Measurements from ENCODE around the gene SND1.

The SND1 gene

DNA sequence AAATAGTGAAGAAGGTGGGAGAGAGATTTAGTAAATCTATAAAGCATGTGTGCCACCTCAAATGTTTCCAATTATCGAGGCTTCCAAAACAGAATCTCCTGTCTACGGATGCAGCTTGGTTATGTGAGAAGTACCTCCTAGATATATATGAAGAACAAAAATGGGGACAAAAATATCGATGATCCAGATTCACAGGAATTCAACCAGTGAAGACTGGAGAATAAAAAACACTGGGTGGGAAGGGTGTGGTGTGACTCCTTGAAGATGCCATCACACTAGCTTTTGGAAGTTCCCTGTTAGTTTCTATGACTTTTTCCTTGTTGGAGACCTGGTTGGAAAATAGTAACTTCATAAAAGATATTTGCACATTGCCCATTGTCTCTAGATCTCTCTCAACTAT is 226.8 kb downstream of the SND1 start:
- ATAC-seq: no peak
- TF ChIP-seq OSR1 (CRISPR knock-in tag; IDR thresholded peaks at IDR 0.05): no peak
- no peak for TF ChIP-seq ZFP3 (CRISPR knock-in tag; IDR thresholded peaks at IDR 0.05)
- TF ChIP-seq BACH2 (CRISPR knock-in tag; IDR thresholded peaks at IDR 0.05; ENCODE audit: borderline replicate concordance): no peak
- TF ChIP-seq ZNF70 (CRISPR knock-in tag; IDR thresholded peaks at IDR 0.05): no peak
- no peak for TF ChIP-seq ZNF565 (CRISPR knock-in tag; conservative IDR thresholded peaks at IDR 0.05; ENCODE audit: low read depth)
- no peak for TF ChIP-seq PPARA (CRISPR knock-in tag; IDR thresholded peaks at IDR 0.05; ENCODE audit: borderline replicate concordance)
- TF ChIP-seq TOX (CRISPR knock-in tag; IDR thresholded peaks at IDR 0.05; ENCODE audit: borderline replicate concordance): no peak
- TF ChIP-seq ZNF8 (CRISPR knock-in tag; IDR thresholded peaks at IDR 0.05): no peak
- TF ChIP-seq, protein P1, sequence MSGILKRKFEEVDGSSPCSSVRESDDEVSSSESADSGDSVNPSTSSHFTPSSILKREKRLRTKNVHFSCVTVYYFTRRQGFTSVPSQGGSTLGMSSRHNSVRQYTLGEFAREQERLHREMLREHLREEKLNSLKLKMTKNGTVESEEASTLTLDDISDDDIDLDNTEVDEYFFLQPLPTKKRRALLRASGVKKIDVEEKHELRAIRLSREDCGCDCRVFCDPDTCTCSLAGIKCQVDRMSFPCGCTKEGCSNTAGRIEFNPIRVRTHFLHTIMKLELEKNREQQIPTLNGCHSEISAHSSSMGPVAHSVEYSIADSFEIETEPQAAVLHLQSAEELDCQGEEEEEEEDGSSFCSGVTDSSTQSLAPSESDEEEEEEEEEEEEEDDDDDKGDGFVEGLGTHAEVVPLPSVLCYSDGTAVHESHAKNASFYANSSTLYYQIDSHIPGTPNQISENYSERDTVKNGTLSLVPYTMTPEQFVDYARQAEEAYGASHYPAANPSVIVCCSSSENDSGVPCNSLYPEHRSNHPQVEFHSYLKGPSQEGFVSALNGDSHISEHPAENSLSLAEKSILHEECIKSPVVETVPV (CRISPR knock-in tag; IDR thresholded peaks at IDR 0.05): no peak
- TF ChIP-seq, protein P2, sequence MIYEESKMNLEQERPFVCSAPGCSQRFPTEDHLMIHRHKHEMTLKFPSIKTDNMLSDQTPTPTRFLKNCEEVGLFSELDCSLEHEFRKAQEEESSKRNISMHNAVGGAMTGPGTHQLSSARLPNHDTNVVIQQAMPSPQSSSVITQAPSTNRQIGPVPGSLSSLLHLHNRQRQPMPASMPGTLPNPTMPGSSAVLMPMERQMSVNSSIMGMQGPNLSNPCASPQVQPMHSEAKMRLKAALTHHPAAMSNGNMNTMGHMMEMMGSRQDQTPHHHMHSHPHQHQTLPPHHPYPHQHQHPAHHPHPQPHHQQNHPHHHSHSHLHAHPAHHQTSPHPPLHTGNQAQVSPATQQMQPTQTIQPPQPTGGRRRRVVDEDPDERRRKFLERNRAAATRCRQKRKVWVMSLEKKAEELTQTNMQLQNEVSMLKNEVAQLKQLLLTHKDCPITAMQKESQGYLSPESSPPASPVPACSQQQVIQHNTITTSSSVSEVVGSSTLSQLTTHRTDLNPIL (CRISPR knock-in tag; IDR thresholded peaks at IDR 0.05; ENCODE audit: low read depth): no peak
- TF ChIP-seq GLIS3 (CRISPR knock-in tag; IDR thresholded peaks at IDR 0.05): no peak

DNA sequence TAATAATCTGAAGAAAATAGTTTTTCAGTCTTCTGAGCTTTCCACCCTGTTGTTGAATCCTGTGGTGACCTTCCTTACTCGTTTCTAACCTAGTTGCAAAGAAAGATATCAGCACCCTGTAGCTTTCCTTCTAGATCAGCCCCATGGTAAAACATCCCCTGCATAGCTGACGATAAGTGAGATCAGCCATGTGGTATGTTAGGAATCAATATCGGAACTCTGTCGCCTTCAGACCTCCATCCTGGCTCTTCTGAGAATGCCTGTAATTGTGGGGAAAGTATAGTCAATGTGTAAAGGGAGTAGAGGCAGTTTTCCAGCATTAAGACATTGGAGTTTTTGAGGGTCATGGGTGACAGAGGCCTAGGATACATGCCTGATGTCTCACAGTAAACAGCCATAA is 227.4 kb downstream of the SND1 start:
- TF ChIP-seq, protein P3, sequence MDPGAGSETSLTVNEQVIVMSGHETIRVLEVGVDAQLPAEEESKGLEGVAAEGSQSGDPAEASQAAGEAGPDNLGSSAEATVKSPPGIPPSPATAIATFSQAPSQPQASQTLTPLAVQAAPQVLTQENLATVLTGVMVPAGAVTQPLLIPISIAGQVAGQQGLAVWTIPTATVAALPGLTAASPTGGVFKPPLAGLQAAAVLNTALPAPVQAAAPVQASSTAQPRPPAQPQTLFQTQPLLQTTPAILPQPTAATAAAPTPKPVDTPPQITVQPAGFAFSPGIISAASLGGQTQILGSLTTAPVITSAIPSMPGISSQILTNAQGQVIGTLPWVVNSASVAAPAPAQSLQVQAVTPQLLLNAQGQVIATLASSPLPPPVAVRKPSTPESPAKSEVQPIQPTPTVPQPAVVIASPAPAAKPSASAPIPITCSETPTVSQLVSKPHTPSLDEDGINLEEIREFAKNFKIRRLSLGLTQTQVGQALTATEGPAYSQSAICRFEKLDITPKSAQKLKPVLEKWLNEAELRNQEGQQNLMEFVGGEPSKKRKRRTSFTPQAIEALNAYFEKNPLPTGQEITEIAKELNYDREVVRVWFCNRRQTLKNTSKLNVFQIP (CRISPR knock-in tag; IDR thresholded peaks at IDR 0.05; ENCODE audit: borderline replicate concordance, low read depth): no peak
- TF ChIP-seq OSR1 (CRISPR knock-in tag; IDR thresholded peaks at IDR 0.05) (no peak), CSDC2 (CRISPR knock-in tag; IDR thresholded peaks at IDR 0.05) (no peak), ZNF70 (CRISPR knock-in tag; IDR thresholded peaks at IDR 0.05) (no peak), TOX (CRISPR knock-in tag; IDR thresholded peaks at IDR 0.05; ENCODE audit: borderline replicate concordance) (no peak), BACH2 (CRISPR knock-in tag; IDR thresholded peaks at IDR 0.05; ENCODE audit: borderline replicate concordance) (no peak), ESRRG (CRISPR knock-in tag; IDR thresholded peaks at IDR 0.05) (no peak)
- TF ChIP-seq, protein P4, sequence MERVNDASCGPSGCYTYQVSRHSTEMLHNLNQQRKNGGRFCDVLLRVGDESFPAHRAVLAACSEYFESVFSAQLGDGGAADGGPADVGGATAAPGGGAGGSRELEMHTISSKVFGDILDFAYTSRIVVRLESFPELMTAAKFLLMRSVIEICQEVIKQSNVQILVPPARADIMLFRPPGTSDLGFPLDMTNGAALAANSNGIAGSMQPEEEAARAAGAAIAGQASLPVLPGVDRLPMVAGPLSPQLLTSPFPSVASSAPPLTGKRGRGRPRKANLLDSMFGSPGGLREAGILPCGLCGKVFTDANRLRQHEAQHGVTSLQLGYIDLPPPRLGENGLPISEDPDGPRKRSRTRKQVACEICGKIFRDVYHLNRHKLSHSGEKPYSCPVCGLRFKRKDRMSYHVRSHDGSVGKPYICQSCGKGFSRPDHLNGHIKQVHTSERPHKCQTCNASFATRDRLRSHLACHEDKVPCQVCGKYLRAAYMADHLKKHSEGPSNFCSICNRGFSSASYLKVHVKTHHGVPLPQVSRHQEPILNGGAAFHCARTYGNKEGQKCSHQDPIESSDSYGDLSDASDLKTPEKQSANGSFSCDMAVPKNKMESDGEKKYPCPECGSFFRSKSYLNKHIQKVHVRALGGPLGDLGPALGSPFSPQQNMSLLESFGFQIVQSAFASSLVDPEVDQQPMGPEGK (CRISPR knock-in tag; IDR thresholded peaks at IDR 0.05; ENCODE audit: borderline replicate concordance): no peak
- ATAC-seq: no peak

DNA sequence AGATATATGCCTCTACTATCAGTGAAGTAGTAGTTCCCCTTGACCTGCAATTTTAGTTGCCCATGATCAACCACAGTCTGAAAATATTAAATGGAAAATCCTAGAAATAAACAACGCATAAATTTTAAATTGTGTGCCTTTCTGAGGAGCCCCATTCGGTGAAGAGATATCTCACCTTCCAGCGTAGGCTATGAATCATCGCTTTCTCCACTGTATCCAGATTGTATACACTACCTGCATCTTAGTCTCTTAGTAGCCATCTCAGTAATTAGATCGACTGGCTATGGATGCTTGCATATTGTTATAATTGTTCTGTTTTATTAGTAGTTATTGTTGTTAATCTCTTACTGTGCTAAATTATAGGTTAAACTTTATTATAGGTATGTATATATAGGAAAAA is 227.9 kb downstream of the SND1 start:
- TF ChIP-seq ZNF70 (CRISPR knock-in tag; IDR thresholded peaks at IDR 0.05): no peak
- TF ChIP-seq, protein P5, sequence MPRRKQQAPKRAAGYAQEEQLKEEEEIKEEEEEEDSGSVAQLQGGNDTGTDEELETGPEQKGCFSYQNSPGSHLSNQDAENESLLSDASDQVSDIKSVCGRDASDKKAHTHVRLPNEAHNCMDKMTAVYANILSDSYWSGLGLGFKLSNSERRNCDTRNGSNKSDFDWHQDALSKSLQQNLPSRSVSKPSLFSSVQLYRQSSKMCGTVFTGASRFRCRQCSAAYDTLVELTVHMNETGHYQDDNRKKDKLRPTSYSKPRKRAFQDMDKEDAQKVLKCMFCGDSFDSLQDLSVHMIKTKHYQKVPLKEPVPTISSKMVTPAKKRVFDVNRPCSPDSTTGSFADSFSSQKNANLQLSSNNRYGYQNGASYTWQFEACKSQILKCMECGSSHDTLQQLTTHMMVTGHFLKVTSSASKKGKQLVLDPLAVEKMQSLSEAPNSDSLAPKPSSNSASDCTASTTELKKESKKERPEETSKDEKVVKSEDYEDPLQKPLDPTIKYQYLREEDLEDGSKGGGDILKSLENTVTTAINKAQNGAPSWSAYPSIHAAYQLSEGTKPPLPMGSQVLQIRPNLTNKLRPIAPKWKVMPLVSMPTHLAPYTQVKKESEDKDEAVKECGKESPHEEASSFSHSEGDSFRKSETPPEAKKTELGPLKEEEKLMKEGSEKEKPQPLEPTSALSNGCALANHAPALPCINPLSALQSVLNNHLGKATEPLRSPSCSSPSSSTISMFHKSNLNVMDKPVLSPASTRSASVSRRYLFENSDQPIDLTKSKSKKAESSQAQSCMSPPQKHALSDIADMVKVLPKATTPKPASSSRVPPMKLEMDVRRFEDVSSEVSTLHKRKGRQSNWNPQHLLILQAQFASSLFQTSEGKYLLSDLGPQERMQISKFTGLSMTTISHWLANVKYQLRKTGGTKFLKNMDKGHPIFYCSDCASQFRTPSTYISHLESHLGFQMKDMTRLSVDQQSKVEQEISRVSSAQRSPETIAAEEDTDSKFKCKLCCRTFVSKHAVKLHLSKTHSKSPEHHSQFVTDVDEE (CRISPR knock-in tag; IDR thresholded peaks at IDR 0.05): no peak
- no peak for TF ChIP-seq ARNTL (CRISPR knock-in tag; IDR thresholded peaks at IDR 0.05; ENCODE audit: borderline replicate concordance, low read depth)
- no peak for ATAC-seq

DNA sequence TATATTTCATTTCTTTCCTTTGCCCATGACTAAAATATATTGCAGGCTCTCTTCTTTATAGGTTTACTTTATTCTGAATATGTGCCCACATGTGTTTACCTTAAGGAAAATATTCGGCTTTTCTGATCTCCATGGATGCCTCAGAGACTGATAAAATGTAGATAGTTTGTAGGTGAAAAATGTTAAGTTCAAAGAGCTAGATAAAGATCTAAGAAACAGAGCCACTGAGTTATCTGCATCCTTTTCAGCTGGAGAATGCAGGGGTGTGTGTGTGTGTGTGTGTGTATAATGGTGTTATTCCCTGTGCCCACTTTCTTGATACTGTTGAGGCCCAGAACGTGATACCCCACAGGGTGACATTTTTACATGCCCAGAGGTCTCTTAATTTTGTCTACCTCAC is 228.5 kb downstream of the SND1 start:
- ATAC-seq: no peak
- TF ChIP-seq, protein P1 (CRISPR knock-in tag; IDR thresholded peaks at IDR 0.05): no peak
- TF ChIP-seq SNAI2 (CRISPR knock-in tag; IDR thresholded peaks at IDR 0.05) (no peak), PPARA (CRISPR knock-in tag; IDR thresholded peaks at IDR 0.05; ENCODE audit: borderline replicate concordance) (no peak), CSDC2 (CRISPR knock-in tag; IDR thresholded peaks at IDR 0.05) (no peak), BACH2 (CRISPR knock-in tag; IDR thresholded peaks at IDR 0.05; ENCODE audit: borderline replicate concordance) (no peak), ZNF565 (CRISPR knock-in tag; conservative IDR thresholded peaks at IDR 0.05; ENCODE audit: low read depth) (no peak), GLIS3 (CRISPR knock-in tag; IDR thresholded peaks at IDR 0.05) (no peak), ESRRG (CRISPR knock-in tag; IDR thresholded peaks at IDR 0.05) (no peak), ZC3H10 (CRISPR knock-in tag; IDR thresholded peaks at IDR 0.05) (no peak), ARNTL (CRISPR knock-in tag; IDR thresholded peaks at IDR 0.05; ENCODE audit: borderline replicate concordance, low read depth) (no peak), TCF4 (CRISPR knock-in tag; IDR thresholded peaks at IDR 0.05; ENCODE audit: borderline replicate concordance) (no peak)
- TF ChIP-seq, protein P4 (CRISPR knock-in tag; IDR thresholded peaks at IDR 0.05; ENCODE audit: borderline replicate concordance): no peak
- TF ChIP-seq, protein P3 (CRISPR knock-in tag; IDR thresholded peaks at IDR 0.05; ENCODE audit: borderline replicate concordance, low read depth): no peak
